Ishikawa (cell line): Measurements from ENCODE around the gene OMA1.

Experiments used
- EP300 ChIP-seq: IDR thresholded peaks from 2 replicates; pipeline ENCODE4 v1.6.1; 2012; ENCODE audit warnings: borderline replicate concordance
- YY1 ChIP-seq: IDR thresholded peaks from 2 replicates; pipeline ENCODE4 v1.6.1; 2012; ENCODE audit warnings: low read depth

DNA sequence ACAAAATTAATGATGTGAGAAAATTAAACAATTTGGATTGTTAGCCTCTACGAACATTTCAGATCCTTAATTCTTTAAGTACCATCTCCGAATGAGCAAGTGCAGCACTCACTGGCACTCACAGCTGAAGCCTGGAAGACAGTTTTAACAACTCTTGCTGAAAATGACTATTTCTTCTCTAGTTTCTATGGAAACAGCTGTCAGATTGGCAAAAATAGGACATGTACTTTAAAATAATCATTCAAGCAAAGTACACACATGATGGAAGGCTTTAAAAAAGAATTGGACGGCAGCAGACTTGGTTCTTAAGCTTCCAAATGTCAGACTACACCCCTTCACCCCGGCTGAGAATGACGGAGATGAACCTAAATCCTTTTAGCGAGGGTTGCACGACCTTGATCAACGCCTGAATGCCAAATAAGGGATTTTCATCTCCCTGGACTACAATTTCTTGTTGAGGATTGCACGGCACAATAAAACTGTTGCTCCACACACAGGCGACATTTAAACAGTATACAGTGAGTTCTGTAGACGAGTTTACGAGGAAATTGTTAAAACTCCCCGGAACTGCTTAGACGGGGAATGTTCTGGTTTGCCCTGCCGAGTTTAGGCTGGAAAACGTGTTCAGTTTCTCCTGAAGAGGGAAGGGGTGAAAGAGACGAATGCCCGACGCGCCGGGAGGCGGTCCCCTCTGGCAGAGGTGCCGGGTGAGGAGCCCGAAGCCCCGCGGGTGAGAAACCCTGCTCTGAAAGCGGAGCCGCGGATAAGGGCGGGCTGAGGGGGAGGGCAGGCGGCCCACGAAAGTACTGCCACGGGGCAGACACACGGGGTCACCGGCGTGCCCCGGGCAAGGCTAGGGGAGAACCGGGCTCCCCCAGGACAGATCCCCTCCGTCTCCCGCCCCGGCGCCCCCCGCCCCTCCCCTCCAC lies 671 bp downstream of the OMA1 start:
- TF ChIP-seq EP300 (no peak), YY1 (no peak)
